Measurements from ENCODE around the gene PPP1R10. TPM values are rescaled to one million over a fixed set of nuclear protein-coding genes. Genes with fewer than 3 reads are reported as not detected.

The PPP1R10 gene
- total RNA-seq, 1 donor from 2014 or later, result 126 TPM

DNA sequence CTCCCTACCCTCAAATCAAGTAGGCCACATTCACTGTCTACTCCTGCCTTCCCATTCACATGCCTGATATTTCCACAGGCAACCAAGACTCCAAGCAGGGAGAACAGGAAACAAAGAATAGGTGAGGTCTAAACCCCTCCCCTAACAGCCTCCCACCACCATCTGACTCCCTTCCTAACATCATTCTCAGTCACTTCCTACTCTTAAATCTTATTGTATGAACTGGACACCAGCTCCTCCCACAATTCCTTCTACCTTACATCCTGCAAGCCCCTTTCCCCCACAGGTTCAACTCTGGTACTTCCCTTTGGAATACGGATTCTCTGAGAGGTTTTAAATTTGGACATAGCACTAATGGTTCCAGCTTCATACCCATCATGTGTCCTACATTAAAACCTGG is 28.9 kb upstream of the PPP1R10 start:
- no peak for DNase-seq (ENCODE audit: low spot score)
- intact Hi-C loops (cut with micrococcal nuclease), result loop anchor here (1.0 kb wide), 2 partner anchors 20 to 75 kb away; partner anchors contain the start of genes ABCF1 and ATAT1
- peak overlapping the region; percentile 90 for H3K4me3 Mint-ChIP-seq
- H3K27ac Mint-ChIP-seq, result peak overlapping the region; percentile 60
- peaks cover 29% of the 10 kb centered on the region for H3K4me1 Mint-ChIP-seq (ENCODE audit: low read depth)
- H3K9me3 Mint-ChIP-seq, result no peaks in the 10 kb centered on the region
- no peaks in the 10 kb centered on the region for H3K27me3 Mint-ChIP-seq (ENCODE audit: insufficient read depth)
- peaks cover 23% of the 10 kb centered on the region for H3K36me3 Mint-ChIP-seq (ENCODE audit: low read depth)

DNA sequence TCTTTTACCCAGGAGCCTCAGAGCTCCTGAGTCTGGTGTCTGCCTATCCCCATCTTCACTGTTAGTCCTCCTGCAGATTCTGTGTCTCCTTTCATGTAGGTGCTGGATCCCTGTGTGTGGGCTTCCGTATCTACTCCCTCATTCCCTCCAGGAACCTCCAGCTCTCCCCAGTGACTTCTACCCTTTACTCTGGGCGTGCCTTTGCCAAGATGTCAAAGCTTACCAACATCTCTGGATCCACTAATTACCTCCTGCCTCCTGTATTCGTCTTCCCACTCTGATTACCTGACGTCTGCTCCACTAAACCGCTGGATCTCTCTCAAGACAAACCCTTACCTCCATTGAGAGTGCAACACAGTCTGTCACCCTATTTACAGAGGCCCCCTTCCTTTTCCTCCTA is 27.7 kb upstream of the PPP1R10 start:
- no peak for DNase-seq (ENCODE audit: low spot score)
- peaks cover 26% of the 10 kb centered on the region for H3K36me3 Mint-ChIP-seq (ENCODE audit: low read depth)
- H3K4me3 Mint-ChIP-seq, result no peak overlapping the region
- H3K27me3 Mint-ChIP-seq (ENCODE audit: insufficient read depth), result no peaks in the 10 kb centered on the region
- peaks cover 38% of the 10 kb centered on the region for H3K4me1 Mint-ChIP-seq (ENCODE audit: low read depth)
- H3K27ac Mint-ChIP-seq, result no peak overlapping the region
- H3K9me3 Mint-ChIP-seq, result no peaks in the 10 kb centered on the region
- intact Hi-C loops (cut with micrococcal nuclease), result no loop called here

GRCh38 chr6:30643656-30644055 is 26.6 kb upstream of the PPP1R10 start:
- H3K27me3 Mint-ChIP-seq (ENCODE audit: insufficient read depth), result no peaks in the 10 kb centered on the region
- no peaks in the 10 kb centered on the region for H3K9me3 Mint-ChIP-seq
- peaks cover 38% of the 10 kb centered on the region for H3K4me1 Mint-ChIP-seq (ENCODE audit: low read depth)
- H3K4me3 Mint-ChIP-seq, result no peak overlapping the region
- peaks cover 24% of the 10 kb centered on the region for H3K36me3 Mint-ChIP-seq (ENCODE audit: low read depth)
- H3K27ac Mint-ChIP-seq, result no peak overlapping the region
- intact Hi-C loops (cut with micrococcal nuclease), result no loop called here
- no peak for DNase-seq (ENCODE audit: low spot score)

GRCh38 chr6:30641048-30641447 is 24.0 kb upstream of the PPP1R10 start:
- peak overlapping the region; percentile 67 for H3K27ac Mint-ChIP-seq

DNA sequence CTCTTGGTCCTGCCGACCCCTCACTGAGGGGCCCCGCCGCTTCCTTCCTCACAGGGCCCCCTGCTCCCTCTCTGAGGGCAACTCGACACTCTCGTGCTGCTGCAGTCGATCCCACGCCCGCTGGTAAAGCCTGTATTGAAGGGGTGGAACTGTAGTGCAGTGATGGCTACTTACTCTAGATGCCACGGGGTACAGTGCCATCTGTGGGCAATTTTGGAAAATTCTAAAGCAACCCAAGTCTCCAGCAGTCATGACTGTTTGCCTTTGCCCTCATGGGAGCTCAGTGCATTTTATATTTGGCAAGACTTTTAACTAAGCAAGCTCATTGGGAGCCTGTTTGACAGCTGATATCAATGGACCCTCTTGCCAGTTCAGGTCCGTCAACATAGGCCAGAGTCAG is 23.4 kb upstream of the PPP1R10 start:
- H3K27me3 Mint-ChIP-seq (ENCODE audit: insufficient read depth), result no peaks in the 10 kb centered on the region
- H3K4me3 Mint-ChIP-seq, result no peak overlapping the region
- intact Hi-C loops (cut with micrococcal nuclease), result no loop called here
- peaks cover 25% of the 10 kb centered on the region for H3K4me1 Mint-ChIP-seq (ENCODE audit: low read depth)
- H3K27ac Mint-ChIP-seq, result no peak overlapping the region
- no peaks in the 10 kb centered on the region for H3K9me3 Mint-ChIP-seq
- H3K36me3 Mint-ChIP-seq (ENCODE audit: low read depth), result peaks cover 30% of the 10 kb centered on the region
- no peak for DNase-seq (ENCODE audit: low spot score)

More at GRCh38 chr6:30641048-30641447, 24.0 kb upstream of the PPP1R10 start:
- intact Hi-C loops (cut with micrococcal nuclease), result no loop called here
- H3K4me1 Mint-ChIP-seq (ENCODE audit: low read depth), result peaks cover 25% of the 10 kb centered on the region
- peaks cover 28% of the 10 kb centered on the region for H3K36me3 Mint-ChIP-seq (ENCODE audit: low read depth)
- no peak overlapping the region for H3K4me3 Mint-ChIP-seq
- H3K27me3 Mint-ChIP-seq (ENCODE audit: insufficient read depth), result no peaks in the 10 kb centered on the region
- no peak for DNase-seq (ENCODE audit: low spot score)
- no peaks in the 10 kb centered on the region for H3K9me3 Mint-ChIP-seq

GRCh38 chr6:30635834-30636233 is 18.8 kb upstream of the PPP1R10 start:
- Mint-ChIP-seq H3K27ac (no peak overlapping the region), H3K4me1 (ENCODE audit: low read depth) (peaks cover 13% of the 10 kb centered on the region), H3K27me3 (ENCODE audit: insufficient read depth) (no peaks in the 10 kb centered on the region), H3K9me3 (no peaks in the 10 kb centered on the region), H3K4me3 (no peak overlapping the region), H3K36me3 (ENCODE audit: low read depth) (peaks cover 33% of the 10 kb centered on the region)
- intact Hi-C loops (cut with micrococcal nuclease), result no loop called here
- no peak for DNase-seq (ENCODE audit: low spot score)

- Mint-ChIP-seq H3K27me3 (ENCODE audit: insufficient read depth) (no peaks in the 10 kb centered on the region), H3K4me1 (ENCODE audit: low read depth) (peaks cover 27% of the 10 kb centered on the region), H3K4me3 (peak within 1 kb of the TSS; percentile 91), H3K27ac (peak within 1 kb of the TSS; percentile 95), H3K9me3 (no peaks in the 10 kb centered on the region), H3K36me3 (ENCODE audit: low read depth) (peaks cover 33% of the 10 kb centered on the region)
- intact Hi-C loops (cut with micrococcal nuclease), result loop anchor here (1.0 to 2.0 kb wide), 6 partner anchors 9 to 461 kb away; partner anchors contain the start of genes DHX16, GNL1, MDC1 and MRPS18B
- peak; percentile 84 for DNase-seq (ENCODE audit: low spot score)
These were observed 9.7 kb upstream of the PPP1R10 start, which contains the start of gene ATAT1 for GRCh38 chr6:30626484-30627366. ATAT1 (plus strand) TSS chr6:30626874.

DNA sequence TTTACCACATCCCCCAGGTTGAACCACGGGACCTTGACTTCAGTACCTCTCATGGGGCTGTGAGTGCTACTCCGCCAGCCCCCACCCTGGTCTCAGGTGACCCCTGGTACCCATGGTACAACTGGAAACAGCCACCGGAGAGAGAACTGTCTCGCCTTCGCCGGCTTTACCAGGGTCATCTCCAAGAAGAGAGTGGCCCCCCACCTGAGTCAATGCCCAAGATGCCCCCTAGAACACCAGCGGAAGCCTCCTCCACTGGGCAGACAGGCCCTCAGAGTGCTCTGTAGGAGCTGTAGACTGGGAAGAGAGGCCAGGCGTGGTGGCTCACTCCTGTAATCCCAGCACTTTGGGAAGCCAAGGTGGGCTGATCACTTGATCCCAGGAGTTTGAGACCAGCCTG is 8.5 kb upstream of the PPP1R10 start:
- no peaks in the 10 kb centered on the region for H3K9me3 Mint-ChIP-seq
- no peak for DNase-seq (ENCODE audit: low spot score)
- peaks cover 27% of the 10 kb centered on the region for H3K4me1 Mint-ChIP-seq (ENCODE audit: low read depth)
- no peak overlapping the region for H3K27ac Mint-ChIP-seq
- no peak overlapping the region for H3K4me3 Mint-ChIP-seq
- peaks cover 30% of the 10 kb centered on the region for H3K36me3 Mint-ChIP-seq (ENCODE audit: low read depth)
- no peaks in the 10 kb centered on the region for H3K27me3 Mint-ChIP-seq (ENCODE audit: insufficient read depth)
- intact Hi-C loops (cut with micrococcal nuclease), result no loop called here

- peak overlapping the region; percentile 91 for H3K4me3 Mint-ChIP-seq
- intact Hi-C loops (cut with micrococcal nuclease), result loop anchor here (5.0 to 10.0 kb wide), 6 partner anchors 118 to 1245 kb away; partner anchors contain the start of genes DDR1, HLA-B, NEU1 and POLR1H
These were observed 2.5 kb upstream of the PPP1R10 start for GRCh38 chr6:30619561-30619960.

GRCh38 chr6:30618270-30618797 is 1.3 kb upstream of the PPP1R10 start:
- intact Hi-C loops (cut with micrococcal nuclease), result loop anchor here (5.0 to 10.0 kb wide), 6 partner anchors 119 to 1246 kb away; partner anchors contain the start of genes DDR1, HLA-B, NEU1 and POLR1H
- H3K4me3 Mint-ChIP-seq, result peak overlapping the region; percentile 91
- peaks cover 55% of the 10 kb centered on the region for H3K36me3 Mint-ChIP-seq (ENCODE audit: low read depth)
- H3K27ac Mint-ChIP-seq, result peak overlapping the region; percentile 98
- DNase-seq (ENCODE audit: low spot score), result no peak
- peaks cover 6% of the 10 kb centered on the region for H3K27me3 Mint-ChIP-seq (ENCODE audit: insufficient read depth)
- peaks cover 31% of the 10 kb centered on the region for H3K4me1 Mint-ChIP-seq (ENCODE audit: low read depth)
- no peaks in the 10 kb centered on the region for H3K9me3 Mint-ChIP-seq

More at GRCh38 chr6:30619561-30619960, 2.5 kb upstream of the PPP1R10 start:
- Mint-ChIP-seq H3K4me1 (ENCODE audit: low read depth) (peaks cover 19% of the 10 kb centered on the region), H3K27me3 (ENCODE audit: insufficient read depth) (peaks cover 6% of the 10 kb centered on the region), H3K9me3 (no peaks in the 10 kb centered on the region), H3K36me3 (ENCODE audit: low read depth) (peaks cover 45% of the 10 kb centered on the region), H3K27ac (no peak overlapping the region)
- no peak for DNase-seq (ENCODE audit: low spot score)

GRCh38 chr6:30617565-30618269 is 674 bp upstream of the PPP1R10 start, which contains the start of gene MRPS18B:
MRPS18B (plus strand) TSS chr6:30617840; CDS start chr6:30617866, 26 bp downstream.
- peak within 1 kb of the TSS; percentile 91 for H3K4me3 Mint-ChIP-seq
- peaks cover 37% of the 10 kb centered on the region for H3K4me1 Mint-ChIP-seq (ENCODE audit: low read depth)
- H3K36me3 Mint-ChIP-seq (ENCODE audit: low read depth), result peaks cover 57% of the 10 kb centered on the region
- peak; percentile 97 for DNase-seq (ENCODE audit: low spot score)
- no peaks in the 10 kb centered on the region for H3K9me3 Mint-ChIP-seq
- peak within 1 kb of the TSS; percentile 98 for H3K27ac Mint-ChIP-seq
- intact Hi-C loops (cut with micrococcal nuclease), result loop anchor here (1.0 to 10.0 kb wide), 20 partner anchors 9 to 1559 kb away; partner anchors contain the start of genes ABCF1, AGPAT1, ATAT1 and C6orf136
- peaks cover 6% of the 10 kb centered on the region for H3K27me3 Mint-ChIP-seq (ENCODE audit: insufficient read depth)

Measured in activated T-helper 1 cell treated with anti-CD3 and anti-CD28 coated beads, Interleukin-12 subunit alpha, Interleukin-12 subunit beta, Interleukin-2, Interleukin-4 antibody, amounts not matched to agents 30 ng/mL and 10 ng/mL and 1 ng/mL, durations not matched to agents 14 hours and 24 hours and 36 hours (primary cell).